Activated T-cell treated with anti-CD3 and anti-CD28 coated beads for 48 hours (primary cell): ENCODE measurements around the gene ITK.

Experiments used
- DNase-seq: peaks from one replicate; pipeline ENCODE4 v3.0.0-alpha.2; 2020; ENCODE audit warnings: low read depth

ITK gene

DNA sequence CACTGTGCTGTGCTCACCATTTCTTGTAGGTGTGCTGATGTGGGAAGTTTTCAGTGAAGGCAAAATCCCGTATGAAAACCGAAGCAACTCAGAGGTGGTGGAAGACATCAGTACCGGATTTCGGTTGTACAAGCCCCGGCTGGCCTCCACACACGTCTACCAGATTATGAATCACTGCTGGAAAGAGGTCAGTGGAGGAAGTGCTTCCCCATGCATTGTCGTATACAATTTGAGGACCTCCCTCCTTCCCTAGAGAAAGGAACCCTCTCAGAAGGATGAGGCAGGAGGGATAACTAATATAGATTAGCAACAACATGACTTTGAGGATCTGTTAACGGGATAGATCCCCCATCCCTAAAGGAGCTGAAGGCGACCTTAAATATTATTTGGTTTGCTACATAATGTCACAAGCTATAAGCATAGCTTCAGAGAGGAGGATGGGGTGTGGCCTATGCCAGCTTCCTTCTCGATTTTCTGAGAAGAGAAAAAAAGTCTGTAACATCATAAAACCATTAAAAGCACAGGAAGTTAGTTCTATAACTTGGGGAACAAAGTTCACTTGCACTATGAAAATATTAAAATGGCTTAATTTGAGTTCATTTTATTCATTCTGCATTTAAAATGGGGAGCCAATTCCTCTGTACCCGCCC is 68.3 kb downstream of the ITK start:
- DNase-seq = no peak

DNA sequence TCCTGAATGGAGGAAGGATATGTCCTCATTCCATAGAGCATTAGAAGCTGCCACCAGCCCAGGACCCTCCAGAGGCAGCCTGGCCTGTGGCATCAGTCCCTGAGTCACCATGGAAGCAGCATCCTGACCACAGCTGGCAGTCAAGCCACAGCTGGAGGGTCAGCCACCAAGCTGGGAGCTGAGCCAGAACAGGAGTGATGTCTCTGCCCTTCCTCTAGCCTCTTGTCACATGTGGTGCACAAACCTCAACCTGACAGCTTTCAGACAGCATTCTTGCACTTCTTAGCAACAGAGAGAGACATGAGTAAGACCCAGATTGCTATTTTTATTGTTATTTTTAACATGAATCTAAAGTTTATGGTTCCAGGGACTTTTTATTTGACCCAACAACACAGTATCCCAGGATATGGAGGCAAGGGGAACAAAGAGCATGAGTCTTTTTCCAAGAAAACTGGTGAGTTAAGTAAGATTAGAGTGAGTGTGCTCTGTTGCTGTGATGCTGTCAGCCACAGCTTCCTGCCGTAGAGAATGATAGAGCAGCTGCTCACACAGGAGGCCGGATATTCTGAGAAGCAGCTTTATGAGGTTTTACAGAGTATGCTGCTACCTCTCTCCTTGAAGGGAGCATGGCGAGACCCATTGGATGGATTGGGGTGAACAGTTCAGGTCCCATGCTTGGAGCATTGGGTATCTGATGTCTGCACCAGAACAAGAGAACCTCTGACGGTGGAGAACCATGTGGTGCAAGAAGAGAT is 72.2 kb downstream of the ITK start:
- no peak for DNase-seq

DNA sequence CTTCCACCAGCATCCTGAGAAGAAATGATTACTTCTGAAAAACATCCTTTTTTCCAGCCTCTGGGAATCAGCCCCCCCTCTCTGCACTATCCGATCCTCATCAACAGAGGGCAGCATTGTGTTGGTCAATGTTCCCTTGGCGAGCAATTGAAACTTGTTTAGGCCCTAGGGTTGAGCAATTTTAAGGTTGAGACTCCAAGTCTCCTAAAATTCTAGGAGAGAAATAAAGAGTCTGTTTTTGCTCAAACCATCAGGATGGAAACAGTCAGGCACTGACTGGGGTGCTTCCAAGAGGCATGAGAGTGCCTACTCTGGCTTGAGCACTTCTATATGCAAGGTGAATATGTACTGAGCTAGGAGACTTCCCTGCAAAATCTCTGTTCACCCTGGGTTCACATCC is 72.9 kb downstream of the ITK start:
- no peak for DNase-seq

DNA sequence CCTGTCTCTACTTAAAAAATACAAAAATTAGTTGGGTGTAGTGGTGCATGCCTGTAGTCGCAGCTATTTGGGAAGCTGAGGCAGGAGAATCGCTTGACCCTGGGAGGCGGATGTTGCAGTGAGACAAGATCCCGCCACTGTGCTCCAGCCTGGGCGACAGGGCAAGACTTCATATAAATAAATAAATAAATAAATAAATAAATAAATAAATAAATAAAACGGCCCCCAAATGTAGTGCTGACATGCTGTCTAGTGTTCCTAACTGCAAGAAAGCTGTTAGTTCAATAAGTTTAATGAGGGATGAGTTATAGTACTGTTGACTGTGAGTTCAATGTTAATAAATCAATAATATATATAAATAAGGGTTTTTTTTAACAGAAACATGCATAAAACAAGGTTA is 77.8 kb downstream of the ITK start:
- no peak for DNase-seq

DNA sequence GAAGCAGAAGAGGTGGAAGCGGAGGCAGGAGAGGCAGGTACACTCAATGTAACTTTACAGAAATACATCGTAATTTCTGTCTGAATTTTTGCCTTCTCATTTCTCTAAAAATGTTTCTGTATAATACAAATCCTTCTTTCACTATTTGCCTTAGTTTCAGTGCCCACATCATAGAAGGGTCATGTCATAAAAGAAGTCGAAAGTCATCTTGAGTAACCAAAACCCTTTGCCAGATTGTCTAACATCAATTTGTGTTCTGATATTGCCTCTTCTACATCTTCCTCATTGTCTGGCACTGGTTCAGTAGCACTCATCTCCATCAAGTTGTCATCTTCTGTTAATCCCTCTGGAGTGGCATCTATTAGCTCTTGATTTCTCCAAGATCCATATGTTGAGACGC is 79.1 kb downstream of the ITK start:
- DNase-seq = no peak

DNA sequence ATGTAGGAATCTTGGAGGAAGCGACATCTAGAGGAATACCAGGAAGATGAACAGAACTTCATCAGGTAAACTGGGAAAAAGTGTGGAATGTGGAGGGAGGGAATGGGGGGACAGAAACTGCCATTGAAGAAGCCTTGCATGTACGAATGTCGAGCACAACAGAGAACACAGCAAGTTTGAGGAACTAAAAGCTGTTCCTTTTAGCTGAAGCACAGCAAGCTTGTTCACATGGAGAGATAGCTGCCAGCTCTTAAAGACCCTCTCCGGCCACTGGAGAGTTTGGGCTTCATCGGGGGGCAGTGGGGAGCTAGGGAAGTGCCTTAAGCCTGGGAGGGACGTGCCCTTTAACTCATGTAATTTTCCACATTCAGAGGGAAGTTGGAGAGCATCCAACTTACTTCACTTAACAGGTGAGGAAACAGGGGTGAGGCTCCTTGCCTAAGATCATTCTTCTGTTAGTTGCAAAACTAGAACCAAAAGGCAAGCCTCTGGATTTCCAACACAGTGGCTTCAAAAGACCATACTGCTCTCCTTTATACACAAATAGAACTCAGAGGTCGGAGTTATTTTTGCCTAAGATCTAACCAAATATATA is 83.0 kb downstream of the ITK start:
- no peak for DNase-seq

DNA sequence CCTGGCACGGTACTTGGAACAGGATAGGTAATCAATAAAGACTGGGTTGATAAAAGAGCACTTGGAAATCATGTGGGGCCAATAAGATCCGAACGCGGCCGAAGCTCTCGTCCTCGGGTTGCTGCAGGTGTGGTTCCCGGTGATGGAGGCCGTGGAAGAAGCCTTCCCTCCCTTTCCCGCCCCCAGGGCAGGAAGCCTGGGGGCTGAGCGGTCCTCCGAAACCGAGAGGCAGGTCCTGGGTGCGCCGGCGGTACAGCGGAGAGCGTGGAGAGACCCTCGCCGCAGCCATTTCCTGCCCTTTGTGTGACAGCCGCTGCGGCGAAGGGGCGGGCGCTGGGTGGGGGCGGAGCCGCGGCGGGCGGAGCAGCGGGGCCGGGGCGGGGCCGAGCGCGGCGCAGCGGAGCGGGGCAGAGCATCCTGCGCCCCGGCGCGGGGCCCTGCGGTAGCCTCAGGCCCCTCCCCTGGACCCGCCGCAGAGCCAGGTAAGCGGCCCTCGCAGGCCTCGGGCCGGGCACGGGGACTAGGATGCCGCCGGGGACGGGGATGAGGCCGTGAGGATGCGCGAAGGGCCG is 85.2 kb downstream of the ITK start, which contains the start of gene CYFIP2:
CYFIP2 (plus strand) TSS at position 410 of the 572 bp plus-strand sequence. CDS start 19,239 bp downstream, outside the sequence.
- peak; percentile 87 for DNase-seq

DNA sequence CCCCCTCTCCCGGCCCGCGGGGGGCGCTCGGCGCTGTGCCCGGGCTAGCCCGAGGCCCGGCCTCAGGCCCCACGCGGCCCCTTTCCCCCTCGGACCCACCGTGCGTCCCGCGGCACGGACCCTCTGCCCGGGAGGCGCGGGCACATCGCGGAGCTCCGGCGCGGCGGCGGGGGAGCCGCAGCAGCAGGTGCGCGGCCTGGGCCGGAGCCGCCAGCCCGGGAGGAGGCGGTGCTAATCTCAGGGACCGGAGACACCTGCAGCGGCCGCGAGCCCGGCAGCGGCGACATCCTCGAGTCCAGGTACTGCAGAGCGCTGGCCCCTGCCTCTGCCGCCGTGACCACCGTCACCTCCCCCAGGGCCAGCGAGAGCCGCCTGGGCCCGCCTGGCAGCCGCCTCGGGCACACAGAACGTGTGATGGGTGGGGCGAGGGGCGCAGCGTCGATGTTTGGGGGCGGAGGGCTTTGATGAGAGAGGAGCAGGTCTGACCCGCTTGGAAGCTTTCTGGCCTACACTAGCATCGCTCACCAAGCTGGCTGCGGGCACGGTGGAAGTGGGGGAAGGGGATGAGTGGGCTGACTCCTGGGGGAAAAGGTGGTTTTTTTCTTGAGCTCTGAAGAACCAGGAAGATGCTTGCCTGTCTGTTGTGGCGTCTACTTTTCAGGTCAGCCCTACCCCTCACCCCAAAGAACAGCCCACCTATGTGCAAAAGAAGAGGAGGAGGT is 85.8 kb downstream of the ITK start:
- DNase-seq = no peak

DNA sequence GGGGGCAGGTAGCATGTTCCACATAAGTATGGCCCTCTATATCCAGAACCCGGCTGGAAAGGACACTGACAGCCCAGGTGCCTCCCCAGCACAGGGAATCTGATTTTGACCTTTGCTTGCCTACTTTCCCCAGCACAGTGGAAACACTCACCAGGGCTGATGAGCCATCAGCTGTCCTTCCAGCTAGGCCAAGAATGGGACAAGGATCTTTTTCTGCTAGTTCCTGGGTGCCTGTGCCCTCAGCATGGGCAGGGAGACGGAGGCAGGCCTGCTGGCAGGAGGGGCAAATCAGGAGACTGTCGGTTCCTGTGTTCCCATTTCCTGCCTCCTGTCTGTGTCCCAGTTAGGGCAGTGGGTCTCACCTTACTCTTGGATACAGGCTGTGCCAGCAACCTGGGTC is 86.4 kb downstream of the ITK start:
- DNase-seq = no peak

DNA sequence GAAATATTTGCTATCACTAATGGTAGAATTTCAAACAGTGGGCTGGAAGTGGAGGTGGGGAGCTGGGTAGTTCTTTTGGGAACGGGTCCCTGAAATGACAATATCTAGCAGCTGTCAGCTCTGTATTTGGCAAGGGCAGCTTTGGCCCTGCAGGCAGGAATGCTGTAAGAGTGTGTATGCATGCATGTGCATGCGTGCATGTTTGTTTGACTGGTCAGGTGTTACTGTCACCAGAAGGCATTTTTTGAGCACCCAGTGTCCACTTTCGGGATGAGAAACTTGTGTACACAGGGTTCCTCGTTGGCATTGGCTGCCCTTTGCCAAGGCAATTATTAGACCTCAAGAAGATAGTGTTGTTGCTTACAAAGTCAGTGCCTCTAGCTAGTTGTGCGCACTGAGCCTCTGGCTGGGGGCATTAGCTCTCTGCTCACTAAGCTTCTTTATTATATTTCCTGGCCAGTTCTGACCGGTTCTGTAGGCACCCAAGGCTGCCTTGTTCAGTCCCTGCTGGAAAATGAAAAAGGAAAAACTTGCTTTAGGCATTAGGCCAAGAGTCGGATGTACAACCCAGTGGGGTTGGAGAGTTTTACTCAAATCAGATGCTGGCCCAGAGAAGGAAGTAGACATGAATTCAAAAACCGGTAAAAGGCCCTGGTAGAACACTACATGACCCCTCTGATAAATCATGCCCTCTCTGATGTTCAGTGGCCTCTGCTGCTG is 87.3 kb downstream of the ITK start:
- no peak for DNase-seq

DNA sequence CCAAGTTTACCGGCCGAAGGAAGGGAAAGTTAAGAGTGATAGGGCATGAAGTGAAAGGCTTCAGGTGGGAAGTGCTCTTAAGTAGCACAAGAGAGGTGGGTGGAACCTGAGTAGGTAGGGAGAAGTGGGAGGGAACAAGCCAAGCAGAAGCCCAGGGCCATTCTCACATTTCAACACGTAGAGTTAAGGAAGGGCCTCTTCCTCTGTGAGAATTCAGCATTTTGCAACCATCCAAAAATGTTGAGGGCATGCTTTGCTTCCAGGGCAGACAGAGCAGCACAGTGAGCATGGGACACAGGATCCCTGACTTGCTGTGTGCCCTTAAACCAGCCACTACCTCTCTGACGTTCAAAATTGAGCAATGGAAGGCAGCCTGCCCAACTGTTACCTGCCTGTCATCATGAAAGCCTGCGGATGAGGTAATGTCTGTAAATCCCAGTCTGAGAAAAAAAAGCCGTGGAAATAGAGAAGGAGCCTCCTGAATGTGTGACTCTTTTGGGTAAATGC is 88.6 kb downstream of the ITK start:
- no peak for DNase-seq

DNA sequence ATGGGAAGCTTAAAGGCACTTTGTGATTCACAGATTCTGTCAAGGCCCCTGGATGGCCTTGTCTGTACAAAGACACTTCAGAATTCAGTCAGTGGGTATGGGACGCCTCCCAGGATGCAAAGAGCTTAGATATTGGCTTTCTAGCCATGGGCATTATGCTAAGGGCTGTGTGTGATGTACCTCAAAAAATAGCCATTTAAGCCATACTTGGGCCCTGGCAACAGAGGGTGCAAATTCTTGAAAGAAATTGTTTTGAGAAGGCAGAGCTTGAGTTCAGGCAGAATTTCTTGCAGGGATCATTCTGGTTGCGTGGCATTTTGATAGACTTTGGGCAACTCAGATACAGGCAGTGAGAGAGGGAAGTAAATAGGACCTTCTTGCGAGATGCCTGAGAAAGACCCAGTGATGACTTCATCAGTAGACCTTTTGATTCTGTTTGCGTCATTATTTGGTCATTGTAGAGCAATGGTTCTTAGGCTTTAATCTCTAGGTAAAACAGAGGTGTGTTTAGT is 89.2 kb downstream of the ITK start:
- no peak for DNase-seq

DNA sequence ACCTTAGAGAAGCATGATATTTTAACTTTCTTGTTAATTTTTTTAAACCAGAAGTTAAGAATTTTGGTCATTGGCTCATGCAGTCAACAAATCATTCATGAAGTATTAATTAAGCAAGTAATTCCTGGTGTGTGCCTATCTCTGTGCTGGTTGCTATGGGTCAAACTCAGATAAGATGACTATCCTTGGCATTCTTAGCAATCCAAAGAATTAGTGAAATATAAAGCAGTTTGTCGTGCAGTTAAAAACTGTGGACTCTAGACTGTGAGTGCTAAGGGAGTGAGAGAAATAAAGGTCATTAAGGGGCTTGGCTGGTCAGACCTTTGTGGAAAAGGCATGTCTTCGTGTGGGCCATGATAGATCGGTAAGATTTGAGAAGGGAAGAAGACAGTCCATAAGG is 90.1 kb downstream of the ITK start:
- DNase-seq = no peak

DNA sequence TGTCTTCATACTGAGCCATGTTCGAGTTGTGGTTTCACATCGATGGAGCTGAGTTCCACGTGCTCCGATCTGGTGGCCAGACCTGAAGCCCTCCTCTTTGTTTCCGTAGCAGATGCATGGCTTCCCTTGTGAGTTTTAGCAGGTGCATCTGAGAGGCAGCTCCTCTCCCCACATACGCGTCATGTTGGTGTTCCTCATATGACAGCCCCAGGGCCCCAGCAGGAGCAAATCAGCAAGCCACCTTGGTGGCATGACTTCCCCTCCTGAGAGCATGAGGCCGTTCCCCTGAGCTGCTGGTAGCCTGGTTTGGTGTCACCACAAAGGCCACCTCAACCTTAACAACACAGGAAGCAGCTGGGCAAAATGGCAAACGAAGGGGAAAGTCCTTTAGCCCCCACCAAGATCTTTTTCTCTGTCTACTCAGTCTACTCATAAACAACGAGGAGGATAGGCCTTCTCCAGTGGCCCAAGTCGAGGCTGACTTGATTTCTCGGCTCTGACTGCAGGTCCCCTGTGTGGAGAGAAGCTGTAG is 91.2 kb downstream of the ITK start:
- DNase-seq = peak; percentile 79

DNA sequence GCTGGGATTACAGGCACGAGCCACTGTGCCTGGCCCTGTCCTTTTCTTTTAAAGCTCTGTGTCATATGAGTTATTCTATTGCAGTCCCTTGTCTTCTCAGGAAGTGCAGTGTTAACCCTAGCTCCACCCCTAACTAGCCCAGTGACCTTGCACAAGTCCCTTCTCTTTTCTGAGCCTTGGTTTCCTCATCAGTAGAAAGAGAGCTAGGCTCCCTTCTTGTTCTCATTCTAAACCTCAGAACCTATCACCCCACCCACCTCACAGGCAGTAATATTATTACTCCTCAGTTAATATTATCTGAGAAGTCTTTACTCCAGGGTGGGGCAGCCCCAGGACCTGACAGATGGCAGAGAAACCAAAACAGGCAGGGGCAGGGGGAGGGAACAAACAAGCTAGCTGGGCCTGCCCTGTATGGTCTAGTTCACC is 92.5 kb downstream of the ITK start:
- DNase-seq = no peak

DNA sequence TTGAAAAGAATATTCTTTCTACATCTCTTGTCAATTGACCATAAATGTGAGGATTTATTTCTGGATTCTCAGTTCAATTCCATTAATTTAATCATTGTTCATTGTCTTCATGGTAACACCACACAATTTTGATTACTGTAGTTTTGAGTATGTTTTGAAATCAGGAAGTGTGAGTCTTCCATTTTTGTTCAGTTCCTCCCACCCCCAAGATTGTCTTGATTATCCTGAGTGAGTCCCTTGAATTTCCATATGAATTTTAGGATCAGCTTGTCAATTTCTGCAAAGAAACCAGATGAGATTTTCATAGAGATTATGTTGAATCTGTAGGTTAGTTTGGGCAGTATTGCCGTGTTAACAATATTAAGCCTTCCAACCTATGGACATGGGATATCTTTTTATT is 94.8 kb downstream of the ITK start:
- no peak for DNase-seq

DNA sequence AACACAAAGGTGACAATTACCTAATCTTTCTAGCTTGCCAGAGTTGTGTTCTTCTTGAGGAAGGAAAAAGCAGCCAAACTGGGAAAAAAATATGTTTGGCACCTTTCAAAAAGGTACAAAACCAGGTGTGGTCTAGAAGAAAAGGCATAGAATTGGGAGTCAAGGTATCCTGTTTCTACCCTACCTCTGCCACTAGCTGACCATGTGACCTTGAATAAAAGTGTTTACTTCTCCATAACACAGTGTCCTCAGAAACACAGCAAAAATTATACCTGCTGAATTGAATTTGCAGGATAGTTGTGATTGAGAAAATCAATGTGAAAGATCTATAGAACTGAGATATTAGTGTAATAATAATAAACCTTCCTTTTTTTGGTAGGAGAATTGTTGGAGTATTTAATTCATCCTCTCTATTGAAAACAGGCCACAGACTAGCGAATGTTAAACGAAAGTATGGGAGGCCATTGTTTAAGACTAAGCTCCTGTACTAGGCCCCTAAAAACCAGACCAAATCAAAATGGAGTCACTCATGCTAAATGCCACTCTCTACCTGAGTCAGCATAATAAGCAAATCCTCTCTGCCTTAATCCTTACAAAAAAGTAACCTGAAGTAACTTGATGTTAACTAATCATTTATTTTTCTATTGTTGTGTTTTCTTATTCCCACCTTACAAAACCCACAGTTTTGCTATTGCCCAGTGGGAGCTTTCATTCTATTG is 97.8 kb downstream of the ITK start:
- DNase-seq = no peak

DNA sequence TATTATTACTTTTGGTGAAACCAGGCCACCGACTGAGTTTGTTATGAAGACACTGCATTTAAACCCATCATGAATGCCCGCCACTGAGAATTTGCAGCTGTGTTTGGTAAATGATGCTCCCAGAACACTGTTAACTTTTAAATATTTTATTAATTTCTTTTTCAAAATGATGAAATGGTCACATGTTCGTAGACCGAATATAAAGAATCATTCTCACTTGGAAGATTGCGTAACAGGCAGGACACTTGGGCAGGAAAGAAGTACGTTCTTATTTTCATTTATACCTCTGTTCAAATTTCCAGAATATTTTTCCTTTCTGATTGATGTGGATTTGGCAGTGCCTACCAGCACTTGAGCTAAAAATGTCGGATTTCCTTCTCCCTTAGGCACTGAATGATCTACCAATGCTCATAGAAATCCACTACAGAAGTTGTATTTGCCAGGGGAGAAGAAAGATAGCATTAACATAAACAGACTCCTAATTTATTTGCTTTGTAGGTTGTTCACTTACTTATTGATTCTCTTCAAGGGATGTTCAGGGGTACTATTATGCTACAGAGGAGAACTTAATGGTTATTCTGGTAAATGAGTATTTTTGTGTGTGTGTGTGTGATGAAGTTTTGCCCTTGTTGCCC is 99.1 kb downstream of the ITK start:
- DNase-seq = no peak

DNA sequence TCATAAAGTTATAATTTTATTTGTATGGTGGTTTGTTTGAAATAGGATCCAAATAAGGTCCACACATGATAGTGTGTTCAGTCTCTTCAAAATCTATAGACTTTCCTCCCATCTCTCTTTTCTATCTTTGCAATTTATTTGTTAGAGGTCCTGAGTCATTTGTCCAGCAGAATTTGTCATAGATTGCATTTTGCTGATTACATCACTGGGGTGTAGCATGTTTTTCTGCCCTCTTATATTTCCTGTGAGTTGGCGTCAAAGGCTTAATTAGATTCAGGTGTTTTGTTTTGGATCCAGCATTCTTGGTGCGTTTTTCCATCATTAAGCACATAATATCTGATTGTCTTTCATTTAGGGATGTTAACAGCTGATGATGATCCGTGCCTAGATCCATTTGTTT is 100.3 kb downstream of the ITK start:
- DNase-seq = no peak

DNA sequence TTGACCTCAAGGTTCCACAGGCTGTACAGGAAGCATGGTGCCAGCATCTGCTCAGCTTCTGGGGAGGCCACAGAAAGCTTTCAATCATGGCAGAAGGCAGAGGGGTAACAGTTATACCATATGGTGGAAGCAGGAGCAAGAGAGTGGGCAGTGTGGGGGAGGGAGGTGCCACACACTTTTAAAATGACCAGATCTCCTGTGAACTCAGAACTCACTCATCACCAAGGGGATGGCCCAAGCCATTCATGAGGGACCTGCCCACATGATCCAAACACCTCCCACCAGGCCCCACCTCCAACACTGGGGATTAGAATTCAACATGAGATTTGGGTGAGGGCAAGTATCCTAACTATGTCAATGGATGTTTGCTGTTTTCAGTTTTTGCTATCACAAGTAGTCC is 101.5 kb downstream of the ITK start:
- no peak for DNase-seq
